Activated T-cell treated with anti-CD3 and anti-CD28 coated beads, Interleukin-2, amount 50 U/mL, for 72 hours (primary cell): ENCODE measurements around the gene OLIG2. TPM values are rescaled to one million over a fixed set of nuclear protein-coding genes. Genes with fewer than 3 reads are reported as not detected.
A peak's percentile ranks its signal among the peaks of the same experiment; 100 is the strongest.

ENCODE experiments used
- ATAC-seq, 2 donors: fragments of 150-1000 bp; cut with Tn5 transposase; replicated peaks in 1 of 2; 2 replicates each; pipeline ENCODE4 v1.10.0; 2021; ENCODE audit warnings: moderate library complexity in 2 of 2, mild to moderate bottlenecking in 1 of 2
- DNase-seq, 2 donors: peaks; one replicate each; pipeline ENCODE4 v3.0.0; 2021 to 2022; ENCODE audit warnings: mixed read lengths in 1 of 2
- H3K27ac Mint-ChIP-seq: one replicate; pipeline ENCODE4 v1.8.0; 2022; ENCODE audit warnings: mild to moderate bottlenecking, moderate library complexity, mixed read lengths
- H3K27me3 Mint-ChIP-seq: one replicate; pipeline ENCODE4 v1.8.0; 2022; ENCODE audit warnings: low read depth, mixed read lengths
- H3K36me3 Mint-ChIP-seq, 2 donors: one replicate each; pipeline ENCODE4 v1.8.0; 2022; ENCODE audit warnings: mixed read lengths in 2 of 2, mild to moderate bottlenecking in 1 of 2; ENCODE audit not compliant: insufficient read depth in 2 of 2
- H3K4me1 Mint-ChIP-seq: one replicate; pipeline ENCODE4 v1.8.0; 2022; ENCODE audit warnings: low read depth, mixed read lengths
- H3K4me3 Mint-ChIP-seq, 2 donors: one replicate each; pipeline ENCODE4 v1.8.0; 2022; ENCODE audit warnings: mild to moderate bottlenecking in 2 of 2, mixed read lengths in 2 of 2, moderate library complexity in 2 of 2
- H3K9me3 Mint-ChIP-seq, 2 donors: one replicate each; pipeline ENCODE4 v1.8.0; 2022; ENCODE audit warnings: mixed read lengths in 2 of 2
- total RNA-seq, 2 donors: library from RNA; stranded (reverse); gene quantifications; one replicate each; pipeline ENCODE4 v1.2.3, GENCODE V29; 2022

OLIG2 gene
- total RNA-seq, 2 donors from 2014 or later, result not detected

DNA sequence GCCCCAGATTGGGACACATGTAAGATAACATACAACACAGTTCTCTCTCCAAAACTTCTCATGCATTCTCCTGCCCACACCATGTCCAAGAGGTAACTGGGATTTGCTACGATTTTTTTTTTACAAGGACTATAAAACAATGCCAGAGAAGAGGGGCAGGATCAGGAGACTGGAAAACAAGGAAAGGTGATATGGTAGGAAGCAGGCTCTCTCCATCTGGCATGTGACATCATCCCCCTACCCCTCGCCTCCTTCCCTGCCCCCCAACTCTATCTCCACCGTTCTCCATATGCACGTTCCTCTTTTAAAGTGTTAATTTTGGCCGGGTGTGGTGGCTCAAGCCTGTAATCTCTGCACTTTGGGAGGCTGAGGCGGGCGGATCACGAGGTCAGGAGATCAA lies 20.7 kb downstream of the OLIG2 start:
- Mint-ChIP-seq H3K36me3 (no peaks in the 10 kb centered on the region), H3K27me3 (peaks cover 38% of the 10 kb centered on the region), H3K4me3 (no peak overlapping the region), H3K9me3 (no peaks in the 10 kb centered on the region), H3K4me1 (no peaks in the 10 kb centered on the region), H3K27ac (no peak overlapping the region)
- no peak for ATAC-seq
- DNase-seq, result no peak

GRCh38 chr21:33047231-33047630 lies 21.5 kb downstream of the OLIG2 start:
- Mint-ChIP-seq H3K4me1 (no peaks in the 10 kb centered on the region), H3K9me3 (no peaks in the 10 kb centered on the region), H3K4me3 (no peak overlapping the region), H3K27me3 (peaks cover 38% of the 10 kb centered on the region), H3K36me3 (no peaks in the 10 kb centered on the region), H3K27ac (no peak overlapping the region)
- ATAC-seq, result no peak
- DNase-seq, result no peak

DNA sequence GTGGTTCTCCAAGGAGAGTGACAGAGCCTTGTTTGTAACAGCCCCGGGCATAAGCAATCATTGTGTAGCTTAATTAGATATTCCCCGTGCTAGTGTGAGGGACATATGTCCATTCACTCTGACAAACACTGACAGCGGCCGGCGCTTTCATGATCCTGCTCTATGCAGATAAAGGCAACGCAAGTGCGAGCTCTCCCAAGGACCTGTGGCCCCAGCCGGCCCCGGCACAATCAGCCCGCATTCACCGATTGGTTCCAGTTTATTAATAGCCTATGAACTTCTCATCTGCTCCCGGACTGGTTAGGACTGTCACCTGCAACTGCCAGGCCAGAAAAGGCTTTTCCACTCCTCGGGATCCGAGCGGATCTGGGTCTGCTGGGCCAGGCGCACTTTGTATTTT lies 26.2 kb downstream of the OLIG2 start:
- no peaks in the 10 kb centered on the region for H3K9me3 Mint-ChIP-seq
- H3K27ac Mint-ChIP-seq, result no peak overlapping the region
- H3K36me3 Mint-ChIP-seq, result no peaks in the 10 kb centered on the region
- no peaks in the 10 kb centered on the region for H3K4me1 Mint-ChIP-seq
- DNase-seq, result no peak
- H3K4me3 Mint-ChIP-seq, result no peak overlapping the region
- H3K27me3 Mint-ChIP-seq, result peaks cover 17% of the 10 kb centered on the region
- no peak for ATAC-seq

DNA sequence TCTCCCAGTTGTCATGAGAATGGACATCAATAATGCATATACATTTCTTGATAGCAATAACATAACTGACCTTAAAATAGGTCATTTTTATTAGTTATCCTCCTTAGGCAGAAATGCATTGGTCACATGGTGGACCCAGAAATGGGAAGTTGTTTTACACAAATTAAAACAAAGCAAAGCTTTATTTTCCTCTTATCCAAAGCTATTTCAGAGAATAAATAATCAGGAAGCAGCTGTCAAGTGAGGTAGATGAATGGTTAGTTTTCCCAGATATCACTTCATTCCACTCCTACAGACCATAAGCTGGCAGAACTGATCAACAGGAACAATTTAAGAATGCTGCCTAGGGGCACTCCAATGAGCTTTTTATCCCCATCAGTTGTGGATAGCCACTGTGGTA lies 28.2 kb downstream of the OLIG2 start:
- ATAC-seq (no peak), DNase-seq (no peak)
- H3K27me3 Mint-ChIP-seq, result peaks cover 9% of the 10 kb centered on the region
- no peak overlapping the region for H3K27ac Mint-ChIP-seq
- no peak overlapping the region for H3K4me3 Mint-ChIP-seq
- H3K36me3 Mint-ChIP-seq, result no peaks in the 10 kb centered on the region
- no peaks in the 10 kb centered on the region for H3K4me1 Mint-ChIP-seq
- H3K9me3 Mint-ChIP-seq, result no peaks in the 10 kb centered on the region

DNA sequence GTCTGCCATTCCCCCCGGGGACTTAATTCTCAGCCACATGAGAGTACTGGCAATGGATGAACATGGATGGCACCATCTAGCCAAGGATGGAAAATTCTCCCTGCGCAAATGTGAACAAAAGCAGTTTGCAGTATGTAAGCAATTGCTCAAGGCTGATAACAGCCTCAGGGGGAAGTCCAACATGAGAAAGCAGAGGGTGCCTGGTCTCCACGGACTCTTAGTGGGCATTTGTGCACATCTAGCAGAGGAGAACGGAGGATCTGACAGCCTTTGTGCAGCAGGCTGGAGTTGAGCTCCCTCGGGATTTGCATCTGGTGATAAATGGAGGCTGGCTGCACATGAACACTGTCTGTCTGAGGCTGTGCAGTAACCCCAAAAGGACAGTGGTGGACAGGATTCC lies 30.3 kb downstream of the OLIG2 start:
- ATAC-seq, result no peak
- Mint-ChIP-seq H3K4me1 (peaks cover 5% of the 10 kb centered on the region), H3K27me3 (peaks cover 21% of the 10 kb centered on the region), H3K4me3 (no peak overlapping the region), H3K9me3 (no peaks in the 10 kb centered on the region), H3K36me3 (no peaks in the 10 kb centered on the region), H3K27ac (no peak overlapping the region)
- DNase-seq, result no peak

- no peak overlapping the region for H3K4me3 Mint-ChIP-seq
- H3K27me3 Mint-ChIP-seq, result peaks cover 32% of the 10 kb centered on the region
- peaks cover 5% of the 10 kb centered on the region for H3K4me1 Mint-ChIP-seq
Measured at GRCh38 chr21:33057385-33057940, 31.7 kb downstream of the OLIG2 start.

GRCh38 chr21:33058527-33058926 lies 32.8 kb downstream of the OLIG2 start:
- H3K4me3 Mint-ChIP-seq, result no peak overlapping the region
- no peaks in the 10 kb centered on the region for H3K9me3 Mint-ChIP-seq
- H3K4me1 Mint-ChIP-seq, result peaks cover 5% of the 10 kb centered on the region
- no peaks in the 10 kb centered on the region for H3K36me3 Mint-ChIP-seq
- ATAC-seq, result no peak
- H3K27ac Mint-ChIP-seq, result no peak overlapping the region
- no peak for DNase-seq
- H3K27me3 Mint-ChIP-seq, result peaks cover 24% of the 10 kb centered on the region

More at GRCh38 chr21:33057385-33057940, 31.7 kb downstream of the OLIG2 start:
- H3K27ac Mint-ChIP-seq, result no peak overlapping the region
- DNase-seq, result no peak
- ATAC-seq, result no peak
- no peaks in the 10 kb centered on the region for H3K9me3 Mint-ChIP-seq
- H3K36me3 Mint-ChIP-seq, result no peaks in the 10 kb centered on the region

- Mint-ChIP-seq H3K27me3 (peaks cover 23% of the 10 kb centered on the region), H3K4me3 (no peak overlapping the region), H3K27ac (no peak overlapping the region), H3K4me1 (peaks cover 5% of the 10 kb centered on the region), H3K9me3 (no peaks in the 10 kb centered on the region), H3K36me3 (no peaks in the 10 kb centered on the region)
- no peak for DNase-seq
- ATAC-seq, result no peak
Measured at GRCh38 chr21:33058957-33059356, 33.2 kb downstream of the OLIG2 start.

DNA sequence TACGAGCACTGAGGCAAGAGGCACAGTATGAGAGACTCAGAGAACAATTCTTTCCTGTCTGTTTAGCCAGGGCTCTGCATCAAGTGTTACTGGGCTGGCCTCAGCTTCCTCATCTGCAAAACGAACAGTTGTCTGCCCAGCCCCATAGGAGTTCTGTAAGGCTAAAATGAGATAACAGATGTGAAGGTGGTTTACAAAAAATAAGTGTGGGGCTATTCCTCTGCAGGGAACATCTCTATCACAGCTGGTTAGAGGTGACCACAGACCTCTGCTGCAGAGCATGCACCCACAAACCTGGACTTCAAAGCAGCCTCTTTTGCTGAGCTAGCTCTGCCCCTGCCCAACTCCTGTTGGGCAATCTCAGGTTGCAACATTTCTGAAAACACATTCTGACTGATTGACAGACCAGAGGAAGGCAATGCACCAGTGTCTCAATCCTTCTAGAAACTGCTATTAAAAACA lies 33.7 kb downstream of the OLIG2 start:
- no peak overlapping the region for H3K27ac Mint-ChIP-seq

DNA sequence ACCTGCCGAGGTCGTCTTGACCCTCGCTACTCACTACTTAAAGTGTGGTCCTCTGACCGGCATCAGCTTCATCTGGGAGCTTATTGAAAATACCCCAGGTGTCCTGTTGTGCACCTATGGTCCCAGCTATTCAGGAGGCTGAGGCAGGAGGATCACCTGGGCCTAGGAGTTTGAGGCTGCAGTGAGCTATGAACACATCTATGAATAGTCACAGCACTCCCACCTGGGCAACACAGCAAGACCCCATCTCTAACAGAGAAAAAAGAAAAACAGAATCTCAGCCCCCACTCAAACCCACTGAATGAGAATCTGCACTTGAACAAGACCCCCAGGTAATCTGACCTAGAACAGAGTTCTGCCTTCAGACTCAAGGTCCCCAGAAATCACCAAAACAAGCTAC lies 35.5 kb downstream of the OLIG2 start:
- Mint-ChIP-seq H3K4me1 (peaks cover 5% of the 10 kb centered on the region), H3K36me3 (no peaks in the 10 kb centered on the region), H3K27me3 (peaks cover 39% of the 10 kb centered on the region), H3K4me3 (no peak overlapping the region), H3K9me3 (no peaks in the 10 kb centered on the region), H3K27ac (no peak overlapping the region)
- DNase-seq (no peak), ATAC-seq (no peak)

More for the DNA sequence above, 33.7 kb downstream of the OLIG2 start:
- Mint-ChIP-seq H3K27me3 (peaks cover 24% of the 10 kb centered on the region), H3K9me3 (no peaks in the 10 kb centered on the region), H3K4me1 (peaks cover 5% of the 10 kb centered on the region), H3K4me3 (no peak overlapping the region), H3K36me3 (no peaks in the 10 kb centered on the region)
- ATAC-seq (peak; percentile 51 to 60), DNase-seq (no peak)

DNA sequence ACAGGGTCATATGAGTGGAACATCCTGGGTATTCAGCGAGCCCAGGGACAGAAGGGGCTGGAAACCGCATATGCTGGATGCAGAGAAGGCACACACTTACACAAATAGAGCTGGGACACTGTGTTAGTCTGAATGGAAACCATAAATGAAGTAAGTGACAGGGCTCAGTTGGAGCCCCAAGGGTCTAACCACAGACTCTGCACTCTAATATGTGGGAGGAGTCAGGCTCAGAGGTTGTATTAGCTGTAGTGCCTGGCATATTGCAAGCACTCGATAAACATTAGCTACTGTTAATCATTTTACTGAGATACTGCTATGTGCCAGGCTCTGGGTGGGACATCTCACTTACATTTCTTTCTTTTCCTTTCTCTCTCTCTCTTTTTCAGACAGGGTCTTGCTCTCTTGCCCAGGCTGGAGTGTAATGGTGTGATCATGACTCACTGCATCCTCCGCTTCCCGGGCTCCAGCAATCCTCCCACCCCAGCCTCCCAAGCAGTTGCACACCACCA lies 37.7 kb downstream of the OLIG2 start:
- Mint-ChIP-seq H3K27me3 (peaks cover 55% of the 10 kb centered on the region), H3K27ac (no peak overlapping the region), H3K36me3 (no peaks in the 10 kb centered on the region), H3K4me1 (peaks cover 5% of the 10 kb centered on the region), H3K4me3 (no peak overlapping the region), H3K9me3 (no peaks in the 10 kb centered on the region)
- DNase-seq (no peak), ATAC-seq (no peak)

GRCh38 chr21:33063907-33064622 lies 38.3 kb downstream of the OLIG2 start:
- H3K4me1 Mint-ChIP-seq, result peaks cover 5% of the 10 kb centered on the region
- peaks cover 62% of the 10 kb centered on the region for H3K27me3 Mint-ChIP-seq
- H3K4me3 Mint-ChIP-seq, result no peak overlapping the region
- H3K9me3 Mint-ChIP-seq, result no peaks in the 10 kb centered on the region
- ATAC-seq, result no peak
- no peaks in the 10 kb centered on the region for H3K36me3 Mint-ChIP-seq
- no peak for DNase-seq
- H3K27ac Mint-ChIP-seq, result no peak overlapping the region

GRCh38 chr21:33064623-33065390 lies 39.1 kb downstream of the OLIG2 start:
- Mint-ChIP-seq H3K9me3 (peaks cover 0 to 2% of the 10 kb centered on the region in 2 donors), H3K4me1 (peaks cover 12% of the 10 kb centered on the region), H3K27me3 (peaks cover 68% of the 10 kb centered on the region), H3K4me3 (no peak overlapping the region), H3K36me3 (no peaks in the 10 kb centered on the region), H3K27ac (no peak overlapping the region)
- DNase-seq (no peak), ATAC-seq (no peak)
